GM12801 (cell line): Measurements from ENCODE around the gene CACNG3.

Experiments used
- CTCF ChIP-seq: IDR thresholded peaks from one replicate; pipeline ENCODE4 v1.5.1; 2011; ENCODE audit warnings: control low read depth; ENCODE audit not compliant: insufficient read length; ENCODE audit errors: extremely low read depth

CACNG3 gene

GRCh38 chr16:24319126-24319814 lies 63.1 kb downstream of the CACNG3 start:
- no peak for TF ChIP-seq CTCF

GRCh38 chr16:24322106-24322505 lies 66.0 kb downstream of the CACNG3 start:
- no peak for TF ChIP-seq CTCF

GRCh38 chr16:24324421-24324820 lies 68.3 kb downstream of the CACNG3 start:
- no peak for TF ChIP-seq CTCF

GRCh38 chr16:24328835-24329452 lies 72.8 kb downstream of the CACNG3 start:
- no peak for TF ChIP-seq CTCF

- no peak for TF ChIP-seq CTCF
Observed at GRCh38 chr16:24332178-24332577, 76.0 kb downstream of the CACNG3 start.

GRCh38 chr16:24332582-24333090 lies 76.5 kb downstream of the CACNG3 start:
- no peak for TF ChIP-seq CTCF

- no peak for TF ChIP-seq CTCF
Observed at GRCh38 chr16:24336491-24336890, 80.4 kb downstream of the CACNG3 start.
